Measurements from ENCODE around the gene CCDC43. TPM values are rescaled to one million over a fixed set of nuclear protein-coding genes. Genes with fewer than 3 reads are reported as not detected.
"Not testable (repeated sequence)": the region's sequence is repeated elsewhere in the genome, so short reads cannot be mapped to it uniquely, and the experiment has no call there.

Gene CCDC43
- total RNA-seq = 43.6 TPM

GRCh38 chr17:44689477-44690217 lies at the start of gene CCDC43:
Gene CCDC43 (minus strand): TSS chr17:44689776. CDS start chr17:44689753, 23 bp downstream.
- DNase-seq (ENCODE audit: low spot score in 2 of 2) = peak; percentile 76 to 84
- FAIRE-seq = no peak

- DNase-seq (ENCODE audit: low spot score in 2 of 2) (no peak), FAIRE-seq (no peak)
Observed at GRCh38 chr17:44738214-44738906, 48.8 kb upstream of the CCDC43 start.

- DNase-seq (ENCODE audit: low spot score in 2 of 2) (no peak), FAIRE-seq (no peak)
Observed at GRCh38 chr17:44736551-44737240, 47.1 kb upstream of the CCDC43 start.

- no peak for DNase-seq (ENCODE audit: low spot score in 2 of 2)
- no peak for FAIRE-seq
Observed at GRCh38 chr17:44734272-44734671, 44.7 kb upstream of the CCDC43 start.

- FAIRE-seq (no peak), DNase-seq (ENCODE audit: low spot score in 2 of 2) (no peak)
Observed at GRCh38 chr17:44733753-44734152, 44.2 kb upstream of the CCDC43 start.

- not testable (repeated sequence) for FAIRE-seq
Observed at GRCh38 chr17:44726121-44726520, 36.5 kb upstream of the CCDC43 start.

GRCh38 chr17:44722254-44722653 lies 32.7 kb upstream of the CCDC43 start:
- FAIRE-seq = no peak

More at GRCh38 chr17:44726121-44726520, 36.5 kb upstream of the CCDC43 start:
- not testable (repeated sequence) for DNase-seq (ENCODE audit: low spot score in 2 of 2)

GRCh38 chr17:44719444-44719843 lies 29.9 kb upstream of the CCDC43 start:
- DNase-seq (ENCODE audit: low spot score in 2 of 2) (no peak), FAIRE-seq (no peak)

More at GRCh38 chr17:44722254-44722653, 32.7 kb upstream of the CCDC43 start:
- no peak for DNase-seq (ENCODE audit: low spot score in 2 of 2)

GRCh38 chr17:44708401-44709263 lies 19.1 kb upstream of the CCDC43 start, which contains the start of gene DBF4B:
Gene DBF4B (plus strand): TSS chr17:44708665. CDS start chr17:44708821, 156 bp downstream.
- no peak for FAIRE-seq
- DNase-seq (ENCODE audit: low spot score in 2 of 2) = peak; percentile 68 to 82

- FAIRE-seq = no peak
- no peak for DNase-seq (ENCODE audit: low spot score in 2 of 2)
Observed at GRCh38 chr17:44707755-44708400, 18.3 kb upstream of the CCDC43 start.

- FAIRE-seq; DNase-seq (ENCODE audit: low spot score in 2 of 2): not testable (repeated sequence)
Observed at GRCh38 chr17:44700288-44700687, 10.7 kb upstream of the CCDC43 start.

GRCh38 chr17:44693609-44694008 lies 4.0 kb upstream of the CCDC43 start:
- no peak for FAIRE-seq
- DNase-seq (ENCODE audit: low spot score in 2 of 2) = no peak

GRCh38 chr17:44690746-44691306 lies 1.2 kb upstream of the CCDC43 start:
- DNase-seq (ENCODE audit: low spot score in 2 of 2); FAIRE-seq: not testable (repeated sequence)

GRCh38 chr17:44688675-44689476 lies 700 bp downstream of the CCDC43 start:
- FAIRE-seq = no peak
- DNase-seq (ENCODE audit: low spot score in 2 of 2) = peak in 1 of 2 donors; percentile 33

GRCh38 chr17:44688200-44688599 lies 1.4 kb downstream of the CCDC43 start:
- FAIRE-seq (no peak), DNase-seq (ENCODE audit: low spot score in 2 of 2) (no peak)

- FAIRE-seq = no peak
- DNase-seq (ENCODE audit: low spot score in 2 of 2) = no peak
Observed at GRCh38 chr17:44687756-44688155, 1.8 kb downstream of the CCDC43 start.

GRCh38 chr17:44683303-44683702 lies 6.3 kb downstream of the CCDC43 start:
- DNase-seq (ENCODE audit: low spot score in 2 of 2); FAIRE-seq: not testable (repeated sequence)

GRCh38 chr17:44677136-44677535 lies 12.4 kb downstream of the CCDC43 start:
- FAIRE-seq = no peak
- no peak for DNase-seq (ENCODE audit: low spot score in 2 of 2)
